GM10266 (cell line): ENCODE results near the gene ANKS1B.

Experiments used
- DNase-seq: peaks from one replicate; pipeline ENCODE4 v3.0.0; 2012; ENCODE audit errors: extremely low spot score
- TF ChIP-seq, protein P1 (sequence below): IDR thresholded peaks from 2 replicates; pipeline ENCODE4 v1.5.1; 2012; ENCODE audit warnings: mild to moderate bottlenecking, low read depth; ENCODE audit not compliant: control insufficient read depth, insufficient read depth; ENCODE audit errors: missing control alignments

The ANKS1B gene

DNA sequence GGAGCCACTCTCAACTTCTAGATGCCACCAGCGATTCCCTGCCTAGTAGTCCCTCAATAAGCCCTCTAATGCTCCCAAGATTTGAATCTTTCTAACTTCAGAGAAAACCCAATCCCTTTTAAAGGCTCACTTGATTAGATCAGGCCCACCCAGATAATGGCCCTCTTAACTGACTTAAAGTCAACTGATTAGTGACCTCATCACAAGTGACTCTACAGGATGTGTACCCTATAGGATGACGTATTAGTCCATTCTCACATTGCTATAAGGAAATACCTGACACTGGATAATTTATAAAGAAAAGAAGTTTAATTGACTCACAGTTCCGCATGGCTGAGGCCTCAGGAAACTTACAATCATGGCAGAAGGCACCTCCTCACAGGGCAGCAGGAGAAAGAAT, 49.1 kb downstream of the ANKS1B start:
- DNase-seq, result no peak
- TF ChIP-seq, protein P1, sequence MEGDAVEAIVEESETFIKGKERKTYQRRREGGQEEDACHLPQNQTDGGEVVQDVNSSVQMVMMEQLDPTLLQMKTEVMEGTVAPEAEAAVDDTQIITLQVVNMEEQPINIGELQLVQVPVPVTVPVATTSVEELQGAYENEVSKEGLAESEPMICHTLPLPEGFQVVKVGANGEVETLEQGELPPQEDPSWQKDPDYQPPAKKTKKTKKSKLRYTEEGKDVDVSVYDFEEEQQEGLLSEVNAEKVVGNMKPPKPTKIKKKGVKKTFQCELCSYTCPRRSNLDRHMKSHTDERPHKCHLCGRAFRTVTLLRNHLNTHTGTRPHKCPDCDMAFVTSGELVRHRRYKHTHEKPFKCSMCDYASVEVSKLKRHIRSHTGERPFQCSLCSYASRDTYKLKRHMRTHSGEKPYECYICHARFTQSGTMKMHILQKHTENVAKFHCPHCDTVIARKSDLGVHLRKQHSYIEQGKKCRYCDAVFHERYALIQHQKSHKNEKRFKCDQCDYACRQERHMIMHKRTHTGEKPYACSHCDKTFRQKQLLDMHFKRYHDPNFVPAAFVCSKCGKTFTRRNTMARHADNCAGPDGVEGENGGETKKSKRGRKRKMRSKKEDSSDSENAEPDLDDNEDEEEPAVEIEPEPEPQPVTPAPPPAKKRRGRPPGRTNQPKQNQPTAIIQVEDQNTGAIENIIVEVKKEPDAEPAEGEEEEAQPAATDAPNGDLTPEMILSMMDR, result no peak

DNA sequence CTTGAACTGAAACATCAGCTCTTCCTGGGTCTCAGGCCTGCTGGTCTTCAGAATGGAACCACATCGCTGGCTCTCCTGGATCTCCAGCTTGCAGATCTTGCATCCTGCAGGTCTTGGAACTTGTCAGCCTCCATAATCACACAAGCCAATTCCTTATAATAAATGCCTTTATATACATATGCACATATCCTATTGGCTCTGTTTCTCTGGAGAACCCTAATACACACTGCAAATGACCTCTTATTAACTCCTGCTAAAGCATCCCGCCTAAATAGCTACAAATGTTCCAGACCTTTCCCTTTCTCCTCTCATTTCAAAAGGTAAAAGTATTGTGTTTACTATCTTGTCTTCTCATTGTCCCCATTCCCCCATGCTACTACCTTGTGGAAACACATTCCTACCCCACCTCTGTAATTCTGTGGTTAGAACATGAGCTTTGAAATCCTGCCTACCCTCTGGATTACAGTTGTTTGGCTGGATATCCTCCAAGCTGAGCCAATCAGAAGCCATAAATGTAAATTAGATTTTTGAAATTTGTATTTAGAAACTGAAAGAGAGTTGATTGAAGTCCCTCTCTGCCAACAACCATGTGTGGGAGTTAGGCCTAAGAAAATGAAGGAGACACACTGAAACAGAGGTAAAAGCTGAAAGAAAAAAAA, 58.1 kb downstream of the ANKS1B start:
- TF ChIP-seq, protein P1, result no peak
- no peak for DNase-seq

DNA sequence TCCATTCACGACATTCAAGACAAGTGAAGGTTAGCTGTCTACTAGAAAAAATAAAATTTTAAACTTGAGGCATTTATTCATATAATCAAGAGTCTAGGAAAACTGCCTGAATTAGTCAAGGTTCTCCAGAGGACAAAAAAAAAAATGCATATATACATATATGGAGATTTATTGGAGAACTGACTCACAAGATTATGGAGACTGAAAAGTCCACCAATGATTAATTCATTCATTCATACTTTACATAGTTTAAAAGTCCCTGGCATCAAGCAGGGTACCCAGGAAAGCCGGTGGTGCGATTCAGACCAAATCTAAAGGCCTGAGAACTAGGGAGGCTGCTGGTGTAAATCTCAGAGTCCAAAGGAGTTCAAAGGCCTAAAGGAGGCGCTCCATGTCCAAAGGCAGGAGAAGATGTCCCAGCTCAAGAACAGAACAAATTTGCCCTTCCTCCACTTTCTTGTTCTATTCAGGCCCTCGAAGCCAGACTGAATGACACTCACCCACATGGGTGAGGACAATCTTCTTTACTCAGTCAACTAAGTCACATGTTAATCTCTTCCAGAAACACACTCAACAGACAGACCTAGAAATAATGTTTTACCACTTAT, 64.3 kb downstream of the ANKS1B start:
- DNase-seq, result no peak
- TF ChIP-seq, protein P1, result no peak

DNA sequence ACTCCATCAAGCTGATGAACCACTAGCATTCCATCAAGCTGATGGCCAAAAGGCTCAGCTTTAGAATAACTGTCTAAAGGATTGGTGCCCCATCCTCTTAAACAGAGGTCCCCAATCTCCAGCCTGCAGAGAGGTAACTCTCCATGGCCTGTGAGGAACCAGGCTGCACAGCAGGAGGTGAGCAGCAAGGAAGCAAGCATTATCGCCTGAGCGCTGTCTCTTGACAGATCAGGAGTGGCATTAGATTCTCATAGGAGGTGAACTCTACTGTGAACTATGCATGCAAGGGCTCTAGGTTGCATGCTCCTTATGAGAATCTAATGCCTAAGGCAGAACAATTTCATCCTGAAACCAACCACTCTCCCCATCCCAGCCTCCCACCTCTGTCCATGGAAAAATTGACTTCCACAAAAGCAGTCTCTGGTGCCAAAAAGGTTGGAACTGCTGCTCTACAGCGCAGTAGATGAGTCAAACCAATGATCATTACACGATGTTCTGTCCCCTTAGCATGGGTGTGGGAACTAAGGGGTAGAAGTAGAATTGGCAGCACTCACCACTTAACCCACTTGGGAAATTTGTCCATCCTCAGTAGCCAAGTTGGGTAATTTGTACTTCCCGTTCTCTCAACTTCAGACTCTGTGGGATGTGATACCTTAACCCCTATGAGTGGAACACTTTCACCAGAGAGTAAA, 66.9 kb downstream of the ANKS1B start:
- TF ChIP-seq, protein P1, result no peak
- DNase-seq, result no peak

DNA sequence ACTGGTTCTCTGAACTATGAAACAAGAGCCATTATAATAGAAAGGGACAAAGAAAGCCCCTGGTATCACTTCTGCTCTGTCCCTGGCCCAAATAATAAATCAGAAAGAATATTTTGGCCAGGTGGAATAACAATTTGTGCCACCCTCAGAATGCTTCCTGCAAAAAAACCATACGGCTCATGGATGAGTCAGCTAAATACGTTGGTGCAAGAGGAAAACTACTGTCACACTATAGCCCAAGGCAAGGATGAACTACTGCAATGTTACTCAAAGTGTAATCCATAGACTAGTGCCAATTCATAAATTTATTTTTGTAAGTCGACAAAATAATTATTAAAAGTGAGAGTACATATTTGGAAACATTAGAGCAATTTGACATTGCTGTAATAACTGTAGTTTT, 68.2 kb downstream of the ANKS1B start:
- DNase-seq, result no peak
- TF ChIP-seq, protein P1, result no peak

DNA sequence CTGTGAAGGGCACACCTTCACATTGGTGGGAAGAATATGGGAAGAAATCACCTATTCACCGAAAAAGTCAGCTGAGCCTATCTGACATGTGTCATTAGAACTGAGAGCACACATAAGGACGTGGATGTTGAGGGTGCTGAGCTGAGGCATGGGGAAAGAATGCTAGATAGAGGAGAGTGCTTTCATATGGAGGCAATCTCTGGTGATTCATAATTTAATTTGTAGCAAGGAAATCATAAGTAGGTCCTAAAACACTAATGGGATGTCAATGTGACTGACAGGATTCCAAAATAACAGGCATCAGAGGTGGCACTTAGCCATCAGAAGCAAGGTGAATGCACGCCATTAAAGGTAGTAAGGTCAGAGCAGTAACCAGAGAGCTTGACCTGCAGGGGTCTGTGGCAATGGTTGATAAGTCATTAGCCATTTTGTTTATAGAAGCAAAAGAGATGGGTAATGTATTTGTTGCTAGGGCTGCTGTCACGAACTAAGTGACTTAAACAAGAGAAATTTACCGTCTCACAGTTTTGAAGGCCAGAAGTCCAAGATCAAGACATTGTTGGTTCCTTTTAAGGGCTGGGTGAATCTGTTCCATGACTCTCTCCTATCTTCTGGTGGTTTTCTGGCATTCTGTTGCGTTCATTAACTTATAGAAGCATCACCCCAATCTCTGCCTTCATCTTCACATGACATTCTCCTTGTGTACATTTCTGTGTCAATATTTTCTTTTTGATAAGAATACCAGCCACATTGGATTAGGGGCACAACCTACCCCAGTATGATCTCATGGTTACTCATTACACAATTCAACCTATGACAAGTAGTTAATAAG, 69.3 kb downstream of the ANKS1B start:
- DNase-seq, result no peak
- TF ChIP-seq, protein P1, result no peak
